ENCODE data around the gene DYRK3. TPM values are rescaled to one million over a fixed set of nuclear protein-coding genes. Genes with fewer than 3 reads are reported as not detected.

The DYRK3 gene
- total and polyA plus RNA-seq, 2 of the 13 experiments (the other 11 are each of a cell fraction or from before 2014, with no cell fraction given) = 0.48 to 2.8 TPM

GRCh38 chr1:206590025-206590758 is 45.1 kb upstream of the DYRK3 start:
- in situ Hi-C loops (cut with HindIII; ENCODE audit: extremely low pct_ligation_motif_present, low pct_unique_long_range_greater_than_20kb) (no loop called here), intact Hi-C loops (cut with micrococcal nuclease; ENCODE audit: unreplicated experiment) (no loop called here)
- ChIA-PET POLR2A (no interaction called here), CTCF (ENCODE audit: low intra/inter-chr PET ratio, low total read pairs) (no interaction called here)
- no peak overlapping the region for H3K4me3 ChIP-seq (replicated peaks in 1 of 3; ENCODE audit: insufficient read depth in 1 of 3, low read depth in 2 of 3, low read length in 3 of 3)
- no peaks in the 10 kb centered on the region for H4K20me1 ChIP-seq (ENCODE audit: insufficient read depth, low read length)
- no peaks in the 10 kb centered on the region for H3K9me3 ChIP-seq (ENCODE audit: low read length)
- H3K4me2 ChIP-seq (ENCODE audit: low read depth, low read length) = no peak overlapping the region
- no peak for DNase-seq (ENCODE audit: low spot score)
- H3K27ac ChIP-seq (ENCODE audit: extremely low read length, insufficient read depth, low read length) = no peak overlapping the region
- no peak for TF ChIP-seq DPF2 (CRISPR knock-in tag; IDR thresholded peaks at IDR 0.05; ENCODE audit: borderline replicate concordance, low read depth)
- no peak for ATAC-seq
- no peak for FAIRE-seq
- peaks cover 17 to 59% of the 10 kb centered on the region in 2 experiments for H3K36me3 ChIP-seq (replicated peaks in 1 of 2; ENCODE audit: control insufficient read depth in 1 of 2, insufficient read depth in 2 of 2, low read length in 2 of 2)
- no peaks in the 10 kb centered on the region for H3K79me2 ChIP-seq (ENCODE audit: insufficient read depth, low read length)
- H3K4me1 ChIP-seq (ENCODE audit: insufficient read depth, low read length) = no peaks in the 10 kb centered on the region
- no TSS peak for BruUV-seq (replicated peaks)
- H3K27me3 ChIP-seq (ENCODE audit: control insufficient read depth in 1 of 2, insufficient read depth in 2 of 2, low read length in 2 of 2) = no peaks in the 10 kb centered on the region
- H2AFZ ChIP-seq (ENCODE audit: low read length) = no peak overlapping the region
- H3K9ac ChIP-seq (ENCODE audit: insufficient read depth, low read depth, low read length) = no peak overlapping the region
- WGBS (ENCODE audit: low lambda C conversion rate) = 84% methylated on average over 8 of the region's 8 CpGs

- no peak for DNase-seq (ENCODE audit: low spot score)
- in situ Hi-C loops (cut with HindIII; ENCODE audit: extremely low pct_ligation_motif_present, low pct_unique_long_range_greater_than_20kb) (no loop called here), intact Hi-C loops (cut with micrococcal nuclease; ENCODE audit: unreplicated experiment) (no loop called here)
- H3K9ac ChIP-seq (ENCODE audit: insufficient read depth, low read depth, low read length) = no peak overlapping the region
- no peak overlapping the region for H3K4me3 ChIP-seq (replicated peaks in 1 of 3; ENCODE audit: insufficient read depth in 1 of 3, low read depth in 2 of 3, low read length in 3 of 3)
- no peaks in the 10 kb centered on the region for H3K79me2 ChIP-seq (ENCODE audit: insufficient read depth, low read length)
- no TSS peak for BruUV-seq (replicated peaks)
- H3K4me2 ChIP-seq (ENCODE audit: low read depth, low read length) = no peak overlapping the region
- no peaks in the 10 kb centered on the region for H3K27me3 ChIP-seq (ENCODE audit: control insufficient read depth in 1 of 2, insufficient read depth in 2 of 2, low read length in 2 of 2)
- H2AFZ ChIP-seq (ENCODE audit: low read length) = no peak overlapping the region
- peaks cover 20 to 62% of the 10 kb centered on the region in 2 experiments for H3K36me3 ChIP-seq (replicated peaks in 1 of 2; ENCODE audit: control insufficient read depth in 1 of 2, insufficient read depth in 2 of 2, low read length in 2 of 2)
- no peak for ATAC-seq
- ChIA-PET POLR2A (no interaction called here), CTCF (ENCODE audit: low intra/inter-chr PET ratio, low total read pairs) (no interaction called here)
- TF ChIP-seq ZNF691 (CRISPR knock-in tag; IDR thresholded peaks at IDR 0.05; ENCODE audit: borderline replicate concordance, low read depth) (no peak), SOX5 (CRISPR knock-in tag; IDR thresholded peaks at IDR 0.05; ENCODE audit: borderline replicate concordance) (no peak), NCOR1 (IDR thresholded peaks at IDR 0.05; ENCODE audit: borderline replicate concordance, low read length) (no peak), TARDBP (CRISPR knock-in tag; IDR thresholded peaks at IDR 0.05) (no peak), ZFP90 (CRISPR knock-in tag; IDR thresholded peaks at IDR 0.05; ENCODE audit: borderline replicate concordance) (no peak), EHMT2 (IDR thresholded peaks at IDR 0.05; ENCODE audit: borderline replicate concordance, low read depth, low read length) (no peak), POLR2G (IDR thresholded peaks at IDR 0.05; ENCODE audit: low read depth, low read length) (no peak), ZNF850 (CRISPR knock-in tag; conservative IDR thresholded peaks at IDR 0.05) (no peak), ZKSCAN8 (CRISPR knock-in tag; IDR thresholded peaks at IDR 0.05; ENCODE audit: borderline replicate concordance) (no peak), ZNF143 (CRISPR knock-in tag; IDR thresholded peaks at IDR 0.05) (no peak)
- WGBS (ENCODE audit: low lambda C conversion rate) = 97% methylated on average over 5 of the region's 5 CpGs
- H3K4me1 ChIP-seq (ENCODE audit: insufficient read depth, low read length) = no peaks in the 10 kb centered on the region
- no peak overlapping the region for H3K27ac ChIP-seq (ENCODE audit: extremely low read length, insufficient read depth, low read length)
- H4K20me1 ChIP-seq (ENCODE audit: insufficient read depth, low read length) = no peaks in the 10 kb centered on the region
- no peak for FAIRE-seq
- H3K9me3 ChIP-seq (ENCODE audit: low read length) = no peaks in the 10 kb centered on the region
These were observed 44.1 kb upstream of the DYRK3 start for GRCh38 chr1:206591226-206591625.
